Right lung (tissue), 5 donors: ENCODE data around the gene MACROD1. TPM values are rescaled to one million over a fixed set of nuclear protein-coding genes. Genes with fewer than 3 reads are reported as not detected.

ENCODE experiments used
- DNase-seq, 2 donors: peaks; one replicate each; pipeline ENCODE4 v3.0.0-alpha.2; 2013
- polyA plus RNA-seq, 5 donors: library from polyadenylated mRNA; unstranded; fragments of 120-200 nt; gene quantifications; one replicate each; pipeline versions ENCODE4 v1.2.1 to v1.2.3, GENCODE V29; 2013; ENCODE audit warnings: inconsistent platforms in 1 of 5, low replicate concordance in 1 of 5; ENCODE audit not compliant: insufficient read length in 5 of 5, insufficient read depth in 1 of 5

MACROD1 gene
- polyA plus RNA-seq, 5 donors, result 16.4 to 26.7 (median 24.3) TPM

GRCh38 chr11:64132191-64132771, 33.6 kb downstream of the MACROD1 start:
- no peak for DNase-seq

DNA sequence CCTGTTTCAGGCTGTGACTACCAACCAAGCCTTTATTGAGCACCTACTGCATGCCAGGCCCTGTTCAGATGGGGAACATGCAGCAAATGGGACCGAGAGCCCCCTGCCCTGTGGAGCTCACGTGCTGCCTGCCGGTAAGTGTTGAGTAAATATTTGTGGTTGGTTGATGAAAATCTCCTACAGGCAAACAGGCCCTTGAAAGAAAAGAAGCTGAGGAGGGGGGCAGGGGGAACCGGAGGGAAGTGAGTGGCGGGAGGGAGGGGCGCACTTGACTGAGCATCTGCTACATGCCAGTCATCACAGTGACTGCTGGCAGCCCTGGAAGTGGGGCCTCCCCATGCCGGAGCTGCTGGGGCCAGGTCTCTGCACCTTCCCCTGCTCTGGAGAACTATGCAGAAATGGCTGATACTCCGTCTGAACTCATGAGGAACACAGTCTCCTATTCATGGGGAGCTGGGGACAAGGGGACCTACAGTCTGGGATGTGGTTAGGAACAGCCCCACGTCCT, 34.2 kb downstream of the MACROD1 start:
- no peak for DNase-seq

GRCh38 chr11:64130618-64131017, 35.3 kb downstream of the MACROD1 start:
- no peak for DNase-seq

GRCh38 chr11:64129403-64129802, 36.5 kb downstream of the MACROD1 start:
- no peak for DNase-seq

DNA sequence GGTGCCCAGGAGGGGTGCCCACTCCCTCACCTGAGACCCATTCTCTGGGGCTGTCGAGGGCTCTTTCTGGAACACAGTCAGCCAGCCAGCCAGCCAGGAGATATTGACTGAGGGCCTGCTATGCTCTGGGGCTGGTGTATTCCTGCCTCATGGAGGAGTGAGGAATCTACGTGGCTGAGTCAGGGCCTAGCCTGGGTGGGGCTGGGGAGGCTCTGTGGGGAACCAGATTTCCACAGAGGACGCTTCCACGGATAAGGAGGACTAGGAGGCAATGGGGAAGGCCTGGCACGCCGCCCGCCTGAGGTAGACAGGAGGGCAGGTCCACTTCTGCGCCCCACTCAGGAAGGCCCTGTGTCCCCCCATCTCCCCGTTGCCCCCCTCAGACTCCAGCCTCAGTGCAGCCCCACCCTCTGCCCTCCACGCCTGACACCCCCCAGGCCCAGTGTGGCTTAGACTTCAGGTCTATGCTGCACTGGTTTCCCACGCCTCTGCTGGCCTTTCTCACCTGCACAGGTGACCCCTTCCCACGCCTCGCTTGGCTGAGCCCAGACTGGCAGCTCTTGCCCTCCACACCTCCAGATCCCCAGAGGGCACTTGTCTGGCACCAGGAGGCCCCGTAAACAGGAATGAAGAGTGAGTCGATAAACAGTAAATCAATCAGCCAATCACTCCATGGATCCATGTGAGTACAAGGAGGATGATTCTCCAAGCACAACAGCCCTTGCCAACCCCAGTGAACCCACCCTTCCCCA, 37.5 kb downstream of the MACROD1 start:
- no peak for DNase-seq

- no peak for DNase-seq
Observed at GRCh38 chr11:64127267-64128072, 38.4 kb downstream of the MACROD1 start.

- DNase-seq, result no peak
Observed at GRCh38 chr11:64126796-64127195, 39.1 kb downstream of the MACROD1 start.

GRCh38 chr11:64126371-64126770, 39.5 kb downstream of the MACROD1 start:
- peak in 1 of 2 donors; percentile 40 for DNase-seq

DNA sequence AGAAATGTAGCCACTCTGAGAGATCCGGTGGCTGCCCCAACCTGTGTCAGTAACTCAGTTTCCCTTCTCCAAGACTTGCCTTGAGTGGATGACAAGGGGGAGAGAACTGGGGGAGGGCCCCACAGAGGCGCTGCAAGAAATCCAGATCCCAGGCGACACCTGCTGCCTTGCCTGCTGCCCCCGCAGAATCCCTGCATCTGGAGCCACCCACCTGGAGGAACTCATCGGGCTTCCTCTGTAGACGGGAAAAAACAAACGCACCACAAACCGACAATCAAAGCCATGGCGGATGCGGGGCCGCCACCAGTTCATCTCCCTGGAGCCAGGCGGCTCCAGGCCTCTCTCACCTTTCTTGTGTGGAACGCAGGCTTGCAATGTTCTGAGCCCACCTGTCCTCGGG, 40.2 kb downstream of the MACROD1 start:
- no peak for DNase-seq

DNA sequence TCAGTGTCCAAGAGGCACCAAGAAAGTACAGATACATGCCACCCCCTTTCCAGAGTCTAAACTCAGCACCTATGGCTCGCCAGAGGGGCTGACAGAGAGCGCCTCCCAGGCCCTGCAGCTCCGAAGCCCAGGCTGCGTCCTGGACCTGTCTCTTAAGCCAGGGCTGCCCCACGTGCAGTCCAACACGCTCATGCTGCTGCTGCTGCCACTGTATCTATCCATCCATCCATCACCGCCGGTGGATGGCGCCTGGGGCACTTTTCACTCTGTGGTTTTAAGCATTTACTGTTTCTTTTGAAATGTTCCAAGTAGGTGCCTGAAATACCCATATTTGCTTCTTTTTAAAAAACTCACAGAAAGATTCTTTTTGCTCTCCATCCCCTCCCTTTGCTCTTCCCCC, 41.8 kb downstream of the MACROD1 start:
- no peak for DNase-seq

- no peak for DNase-seq
Observed at GRCh38 chr11:64123679-64124078, 42.2 kb downstream of the MACROD1 start.

DNA sequence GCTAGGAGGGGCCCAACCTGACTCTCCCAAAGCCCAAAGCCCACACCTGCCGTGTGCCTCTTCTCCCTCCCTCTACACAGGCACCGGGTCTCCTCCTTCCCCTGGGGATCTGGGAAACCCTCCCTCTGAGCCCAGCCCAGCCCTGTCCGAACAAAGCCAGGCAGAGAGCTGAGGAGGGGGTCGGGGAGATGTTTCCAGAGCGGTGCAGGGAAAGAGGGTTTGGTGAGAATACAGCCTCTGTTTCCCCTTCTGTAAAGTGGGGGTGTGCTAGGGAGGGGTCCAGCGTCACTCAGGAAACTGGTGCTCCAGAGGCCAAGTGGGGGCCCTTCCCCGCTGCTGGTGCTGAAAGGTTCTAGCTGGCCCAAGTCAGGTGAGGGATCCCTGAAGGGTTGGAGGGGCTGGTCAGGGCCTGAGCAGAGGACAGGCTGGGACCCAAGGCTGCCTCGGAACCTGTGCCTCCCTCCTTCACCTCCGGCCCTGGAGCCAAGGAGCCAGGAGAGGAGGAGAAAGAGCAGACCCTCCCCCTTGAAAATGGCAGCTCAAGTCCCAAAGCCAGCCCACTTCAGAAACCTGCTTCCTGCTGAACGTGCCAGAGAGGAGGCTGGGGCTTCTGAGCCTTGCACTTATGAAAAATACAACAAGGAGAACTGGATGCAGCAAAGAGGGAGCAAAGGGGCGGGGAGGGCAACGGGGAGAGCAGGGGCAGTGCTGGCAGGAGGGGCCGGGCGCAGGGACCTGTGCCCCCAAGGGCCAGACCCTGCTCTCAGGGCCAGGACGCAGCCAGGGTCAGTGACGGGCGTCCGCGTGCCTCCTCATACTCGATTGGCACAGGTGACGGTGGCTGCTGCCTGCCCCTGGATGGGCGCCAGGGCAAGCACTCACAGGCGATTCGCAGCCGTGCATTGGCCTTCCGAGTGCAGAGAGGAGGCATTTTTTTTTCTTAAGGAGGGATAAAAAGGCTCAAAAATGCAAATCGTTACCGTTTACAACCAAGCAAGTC, 43.2 kb downstream of the MACROD1 start:
- peak; percentile 67 to 77 for DNase-seq

- DNase-seq, result no peak
Observed at GRCh38 chr11:64121663-64122410, 44.1 kb downstream of the MACROD1 start.

- no peak for DNase-seq
Observed at GRCh38 chr11:64120951-64121569, 44.9 kb downstream of the MACROD1 start.

GRCh38 chr11:64119700-64120099, 46.2 kb downstream of the MACROD1 start:
- no peak for DNase-seq

- DNase-seq, result no peak
Observed at GRCh38 chr11:64118876-64119665, 46.8 kb downstream of the MACROD1 start.

GRCh38 chr11:64117763-64118459, 48.0 kb downstream of the MACROD1 start:
- no peak for DNase-seq
